LNCaP clone FGC (cell line): ENCODE measurements around the gene LGALS9.
"Not testable (repeated sequence)": the region's sequence is repeated elsewhere in the genome, so short reads cannot be mapped to it uniquely, and the experiment has no call there.

ENCODE experiments used
- DNase-seq: peaks from one replicate; pipeline ENCODE4 v3.0.0-alpha.2; 2011; ENCODE audit warnings: low read depth
- H3K4me3 ChIP-seq: 2 replicates; pipeline ENCODE4 v1.5.1; 2011; ENCODE audit warnings: mild to moderate bottlenecking, low read depth, low read length, control low read depth
- TF ChIP-seq, protein P1 (sequence below): IDR thresholded peaks from 2 replicates; pipeline ENCODE4 v1.5.1; 2012; ENCODE audit warnings: mild to moderate bottlenecking; ENCODE audit not compliant: control insufficient read depth, insufficient read depth; ENCODE audit errors: extremely low read depth

LGALS9 gene

GRCh38 chr17:27646232-27646631 lies 15.2 kb downstream of the LGALS9 start:
- DNase-seq: no peak
- TF ChIP-seq, protein P1, sequence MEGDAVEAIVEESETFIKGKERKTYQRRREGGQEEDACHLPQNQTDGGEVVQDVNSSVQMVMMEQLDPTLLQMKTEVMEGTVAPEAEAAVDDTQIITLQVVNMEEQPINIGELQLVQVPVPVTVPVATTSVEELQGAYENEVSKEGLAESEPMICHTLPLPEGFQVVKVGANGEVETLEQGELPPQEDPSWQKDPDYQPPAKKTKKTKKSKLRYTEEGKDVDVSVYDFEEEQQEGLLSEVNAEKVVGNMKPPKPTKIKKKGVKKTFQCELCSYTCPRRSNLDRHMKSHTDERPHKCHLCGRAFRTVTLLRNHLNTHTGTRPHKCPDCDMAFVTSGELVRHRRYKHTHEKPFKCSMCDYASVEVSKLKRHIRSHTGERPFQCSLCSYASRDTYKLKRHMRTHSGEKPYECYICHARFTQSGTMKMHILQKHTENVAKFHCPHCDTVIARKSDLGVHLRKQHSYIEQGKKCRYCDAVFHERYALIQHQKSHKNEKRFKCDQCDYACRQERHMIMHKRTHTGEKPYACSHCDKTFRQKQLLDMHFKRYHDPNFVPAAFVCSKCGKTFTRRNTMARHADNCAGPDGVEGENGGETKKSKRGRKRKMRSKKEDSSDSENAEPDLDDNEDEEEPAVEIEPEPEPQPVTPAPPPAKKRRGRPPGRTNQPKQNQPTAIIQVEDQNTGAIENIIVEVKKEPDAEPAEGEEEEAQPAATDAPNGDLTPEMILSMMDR: no peak
- H3K4me3 ChIP-seq: no peak overlapping the region

- no peak overlapping the region for H3K4me3 ChIP-seq
- DNase-seq: no peak
- TF ChIP-seq, protein P1: no peak
These were observed 16.8 kb downstream of the LGALS9 start for GRCh38 chr17:27647765-27648164.

DNA sequence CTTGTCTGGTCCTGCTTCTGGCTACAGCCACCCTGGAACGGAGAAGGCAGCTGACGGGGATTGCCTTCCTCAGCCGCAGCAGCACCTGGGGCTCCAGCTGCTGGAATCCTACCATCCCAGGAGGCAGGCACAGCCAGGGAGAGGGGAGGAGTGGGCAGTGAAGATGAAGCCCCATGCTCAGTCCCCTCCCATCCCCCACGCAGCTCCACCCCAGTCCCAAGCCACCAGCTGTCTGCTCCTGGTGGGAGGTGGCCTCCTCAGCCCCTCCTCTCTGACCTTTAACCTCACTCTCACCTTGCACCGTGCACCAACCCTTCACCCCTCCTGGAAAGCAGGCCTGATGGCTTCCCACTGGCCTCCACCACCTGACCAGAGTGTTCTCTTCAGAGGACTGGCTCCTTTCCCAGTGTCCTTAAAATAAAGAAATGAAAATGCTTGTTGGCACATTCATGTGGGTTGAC lies 18.2 kb downstream of the LGALS9 start:
- H3K4me3 ChIP-seq: not testable (repeated sequence)

GRCh38 chr17:27649929-27650328 lies 18.9 kb downstream of the LGALS9 start:
- peak; percentile 11 for DNase-seq
- no peak overlapping the region for H3K4me3 ChIP-seq
- TF ChIP-seq, protein P1: no peak

More for the DNA sequence above, 18.2 kb downstream of the LGALS9 start:
- DNase-seq: peak; percentile 7

- no peak overlapping the region for H3K4me3 ChIP-seq
- no peak for DNase-seq
- TF ChIP-seq, protein P1: no peak
These were observed 19.8 kb downstream of the LGALS9 start for GRCh38 chr17:27650836-27651235.

- H3K4me3 ChIP-seq: no peak overlapping the region
- no peak for DNase-seq
- TF ChIP-seq, protein P1: peak; percentile 77
These were observed 20.7 kb downstream of the LGALS9 start for GRCh38 chr17:27651411-27652345.

DNA sequence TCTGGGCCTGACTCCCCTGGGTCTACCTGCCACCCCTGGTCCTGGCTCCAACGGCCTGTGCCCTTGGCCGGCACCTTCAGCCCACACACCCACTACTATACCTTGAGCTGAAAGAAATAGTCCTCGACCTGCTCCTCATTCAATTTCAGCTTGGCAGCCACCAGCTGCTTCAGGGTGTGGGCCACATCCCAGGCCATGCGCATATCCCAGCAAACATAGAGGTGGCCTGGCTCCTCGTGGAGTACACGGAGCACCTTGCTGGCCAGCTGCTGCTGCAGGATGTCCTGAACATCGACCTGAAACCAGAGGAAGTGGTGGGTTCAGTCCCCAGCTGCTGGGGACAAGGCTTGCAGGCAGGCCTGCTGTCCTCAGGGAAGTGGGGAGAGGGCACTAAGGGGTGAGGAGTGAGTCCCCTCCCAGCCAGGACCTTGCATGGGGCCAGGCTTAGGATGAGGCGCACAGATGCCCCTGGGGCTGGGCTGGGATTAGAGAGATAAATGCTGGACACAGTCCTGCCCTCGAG lies 22.5 kb downstream of the LGALS9 start:
- H3K4me3 ChIP-seq, DNase-seq: not testable (repeated sequence)

- no peak for DNase-seq
- TF ChIP-seq, protein P1: no peak
- H3K4me3 ChIP-seq: no peak overlapping the region
These were observed 23.1 kb downstream of the LGALS9 start for GRCh38 chr17:27654136-27654535.
